Cardiac atrium fibroblast (primary cell): ENCODE data around the gene ZFP92. TPM values are rescaled to one million over a fixed set of nuclear protein-coding genes. Genes with fewer than 3 reads are reported as not detected.

Experiments
- total RNA-seq: library from RNA; depleted of rRNA; stranded (reverse); fragments of >200 nt; gene quantifications from 2 replicates; pipeline ENCODE4 v1.2.3, GENCODE V29; 2015

The ZFP92 gene, protein sequence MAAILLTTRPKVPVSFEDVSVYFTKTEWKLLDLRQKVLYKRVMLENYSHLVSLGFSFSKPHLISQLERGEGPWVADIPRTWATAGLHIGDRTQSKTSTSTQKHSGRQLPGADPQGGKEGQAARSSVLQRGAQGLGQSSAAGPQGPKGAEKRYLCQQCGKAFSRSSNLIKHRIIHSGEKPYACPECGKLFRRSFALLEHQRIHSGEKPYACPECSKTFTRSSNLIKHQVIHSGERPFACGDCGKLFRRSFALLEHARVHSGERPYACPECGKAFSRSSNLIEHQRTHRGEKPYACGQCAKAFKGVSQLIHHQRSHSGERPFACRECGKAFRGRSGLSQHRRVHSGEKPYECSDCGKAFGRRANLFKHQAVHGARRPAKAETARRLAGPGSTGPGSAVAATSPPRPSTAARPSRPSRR
- total RNA-seq: 0.81 and 1.4 TPM in 2 replicates

DNA sequence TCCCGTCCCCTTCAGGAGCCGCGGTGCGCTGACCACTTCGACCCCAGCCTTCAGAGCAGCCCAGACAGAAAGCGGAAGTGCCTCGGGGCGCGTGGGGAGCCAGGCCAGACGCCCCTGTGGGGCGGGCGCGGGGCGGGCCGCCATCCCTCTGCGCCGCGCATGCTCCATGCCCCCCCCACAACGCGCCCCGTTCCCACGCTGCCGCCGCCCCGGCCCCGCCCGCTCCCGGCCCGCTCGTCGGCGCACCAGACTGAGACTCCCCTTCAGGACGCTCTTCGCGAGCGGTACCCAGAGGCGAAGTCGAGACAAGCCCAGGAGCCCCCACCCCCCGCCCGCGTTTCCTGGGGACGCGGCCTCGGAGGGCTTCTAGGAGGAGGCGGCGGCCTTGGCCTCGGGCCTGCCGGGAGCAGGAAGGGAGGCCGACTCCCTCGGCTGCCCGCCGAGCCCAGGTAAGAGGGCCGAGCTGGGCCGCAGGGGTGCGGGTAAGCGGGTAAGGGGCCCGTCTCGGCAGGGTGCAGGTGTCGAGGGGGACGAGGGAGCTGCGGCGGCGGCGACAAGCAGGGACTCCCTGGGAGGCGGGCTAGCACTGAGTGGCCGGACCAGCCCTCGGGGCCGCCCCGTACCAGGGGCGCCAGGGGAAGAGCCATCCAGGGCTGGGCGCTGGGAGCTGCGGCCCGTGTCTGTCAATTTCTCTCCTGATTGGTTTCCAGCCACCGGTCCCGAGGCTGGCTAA is at the start of gene ZFP92:
TSS of gene ZFP92 (plus strand) at position 218 of the 733 bp plus-strand sequence. CDS start 6,851 bp downstream, outside the sequence.

DNA sequence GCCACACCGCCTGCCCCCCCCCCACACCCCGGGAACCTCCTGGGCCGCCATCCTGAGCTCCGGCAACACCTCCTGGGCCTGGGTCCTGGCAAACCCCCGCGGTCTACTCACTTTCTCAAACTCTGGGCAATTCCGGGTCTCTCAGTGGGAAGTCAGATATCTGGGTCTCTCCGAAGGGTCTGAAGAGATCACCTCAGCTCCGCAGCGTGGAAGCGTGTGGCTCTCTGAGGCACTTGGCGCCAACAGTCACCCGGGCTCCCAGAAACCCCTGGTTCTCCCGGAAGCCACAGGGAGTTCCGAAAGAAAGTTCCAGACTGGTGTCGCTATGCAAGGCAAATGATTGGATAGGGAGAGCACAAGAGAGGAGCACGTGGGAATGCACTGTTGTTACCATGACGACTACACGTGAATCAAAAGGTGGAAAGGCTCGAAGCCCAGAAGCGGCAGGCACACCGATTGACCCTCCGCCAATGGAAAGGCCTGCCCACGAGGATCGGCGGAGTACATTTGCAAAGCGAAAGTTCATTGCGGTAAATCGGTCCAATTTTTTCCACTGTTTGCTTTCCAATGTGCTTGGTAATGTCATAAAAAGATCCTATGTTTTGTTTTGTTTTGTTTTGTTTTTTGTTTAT is 10.0 kb upstream of the ZFP92 start, which contains the start of gene PNMA6E:
TSS of gene PNMA6E (minus strand) at position 218 of the 632 bp plus-strand sequence. CDS start 2,501 bp downstream, outside the sequence.

DNA sequence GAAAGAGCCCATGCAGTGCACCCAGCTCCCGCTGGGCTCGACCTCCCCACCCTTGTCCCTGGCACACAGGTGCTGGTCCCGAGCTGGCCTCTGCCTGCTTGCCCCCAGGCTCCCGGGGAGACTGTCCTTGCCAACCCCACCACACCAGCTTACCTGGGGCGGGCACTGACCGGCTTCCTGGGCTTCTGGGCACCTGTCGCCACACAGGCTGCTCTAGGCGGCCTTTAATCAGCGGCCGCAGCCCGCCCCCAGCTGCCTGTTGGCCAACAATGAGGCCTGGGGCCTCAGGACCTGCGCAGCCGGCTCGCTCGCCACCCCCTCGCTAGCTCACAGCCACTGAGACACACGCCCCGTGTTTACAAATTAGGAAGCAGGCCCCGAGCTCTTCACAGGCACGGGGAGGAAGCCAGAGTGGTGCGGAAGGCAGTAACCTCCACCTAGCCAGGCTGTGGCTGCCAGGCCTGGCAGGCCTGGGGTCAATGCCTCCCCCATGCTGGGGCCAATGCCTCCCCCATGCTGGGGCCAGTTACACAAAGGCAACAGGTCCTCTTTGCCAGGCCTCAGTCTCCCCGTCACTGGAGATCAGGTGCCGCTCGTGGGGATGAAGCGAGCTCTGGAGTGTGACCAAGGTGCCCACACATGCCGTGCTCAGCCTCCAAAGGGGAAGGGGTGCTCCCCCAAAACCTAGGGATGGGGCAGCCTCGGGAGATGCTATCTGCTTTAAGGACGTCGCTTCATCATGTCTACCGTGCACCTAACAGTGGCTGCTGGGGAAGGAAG is 34.8 kb downstream of the ZFP92 start, which contains the start of gene TREX2:
TSS of gene TREX2 (minus strand) at position 201 of the 780 bp plus-strand sequence. CDS start 626 bp downstream, outside the sequence.

Other genes starting within 250 kb of the ZFP92 start
- not detected in 2 replicates for gene MAGEA1, start 232.2 kb upstream of the ZFP92 start, total RNA-seq
- not detected in 2 replicates for gene PNMA6F, start 89.7 kb upstream of the ZFP92 start, total RNA-seq
- gene ZNF275, start 77.3 kb upstream of the ZFP92 start, total RNA-seq: 10.5 and 12.5 TPM in 2 replicates
- not detected in 2 replicates for gene PNMA6E, start 10.1 kb upstream of the ZFP92 start, total RNA-seq
- 0.90 TPM in 1 of 2 replicates, not detected in the other for gene TREX2, start 34.6 kb downstream of the ZFP92 start, total RNA-seq
- 26.2 and 27.1 TPM in 2 replicates for gene HAUS7, start 59.1 kb downstream of the ZFP92 start, total RNA-seq
- 186 and 203 TPM in 2 replicates for gene BGN, start 83.5 kb downstream of the ZFP92 start, total RNA-seq
- gene ATP2B3, start 106.2 kb downstream of the ZFP92 start, total RNA-seq: not detected in 2 replicates
- gene CCNQ, start 187.7 kb downstream of the ZFP92 start, total RNA-seq: 33.8 and 36.5 TPM in 2 replicates
- gene DUSP9, start 235.7 kb downstream of the ZFP92 start, total RNA-seq: 0.90 TPM in 1 of 2 replicates, not detected in the other